Measurements from ENCODE around the gene LARGE2. TPM values are rescaled to one million over a fixed set of nuclear protein-coding genes. Genes with fewer than 3 reads are reported as not detected.

Gene LARGE2
- total RNA-seq, 1 experiment from 2014 or later: 108 TPM

DNA sequence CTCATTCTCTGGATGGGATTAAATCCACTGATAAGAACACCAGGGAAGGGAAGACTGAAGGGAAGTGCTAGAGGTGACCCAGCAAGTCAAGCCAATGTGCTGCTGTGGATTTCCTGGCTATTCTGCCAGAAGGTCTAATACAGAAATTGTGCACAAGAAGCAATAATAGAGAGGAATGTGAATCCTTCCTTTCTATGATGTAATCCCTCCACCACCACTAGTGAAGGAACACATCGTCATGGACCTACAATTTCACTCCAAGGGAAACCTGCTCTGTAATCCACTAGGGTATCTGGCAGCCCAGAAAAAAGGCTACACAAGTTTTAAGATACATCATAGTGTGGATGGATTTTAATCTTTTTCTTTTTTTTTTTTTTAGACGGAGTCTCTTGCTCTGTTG is 17.4 kb downstream of the LARGE2 start:
- Histone ChIP-seq H3K79me1 (ENCODE audit: insufficient read depth, low read depth, low read length, poor library complexity, severe bottlenecking) (no peaks in the 10 kb centered on the region), H2BK15ac (ENCODE audit: low read depth, low read length) (no peak overlapping the region), H3K79me2 (ENCODE audit: insufficient read depth, low read length) (no peaks in the 10 kb centered on the region), H4K91ac (ENCODE audit: insufficient read length, low read depth, low read length) (no peak overlapping the region), H2BK20ac (ENCODE audit: low read depth, low read length, poor library complexity, severe bottlenecking) (no peak overlapping the region), H4K5ac (ENCODE audit: insufficient read length, low read depth, low read length) (no peak overlapping the region), H3K9ac (ENCODE audit: extremely low read depth, insufficient read length, low read length) (no peak overlapping the region), H2BK120ac (ENCODE audit: low read depth, low read length, poor library complexity, severe bottlenecking) (no peak overlapping the region), H3K23me2 (ENCODE audit: insufficient read length, low read depth, low read length, poor library complexity, severe bottlenecking) (no peaks in the 10 kb centered on the region), H3K27me3 (ENCODE audit: insufficient read depth, low read length) (no peaks in the 10 kb centered on the region), H3K18ac (ENCODE audit: insufficient read length, low read depth, low read length) (no peak overlapping the region), H3K23ac (ENCODE audit: insufficient read length, low read depth, low read length) (no peak overlapping the region), H2BK5ac (ENCODE audit: insufficient read length, low read length) (no peak overlapping the region), H3T11ph (ENCODE audit: low read length) (no peak overlapping the region), H4K20me1 (ENCODE audit: control insufficient read depth, insufficient read depth, insufficient read length) (no peaks in the 10 kb centered on the region), H4K8ac (replicated peaks; ENCODE audit: insufficient read length, low read depth, low read length) (no peak overlapping the region), H2AK5ac (ENCODE audit: insufficient read length, low read length) (no peak overlapping the region), H3K9me3 (ENCODE audit: control insufficient read depth, low read depth, low read length) (no peaks in the 10 kb centered on the region), H3K14ac (ENCODE audit: insufficient read depth, low read length) (no peak overlapping the region), H2AFZ (ENCODE audit: low read length) (no peak overlapping the region), H2BK12ac (ENCODE audit: insufficient read length, low read depth, low read length) (no peak overlapping the region), H3K56ac (ENCODE audit: insufficient read length, low read depth, low read length) (no peak overlapping the region), H3K4me1 (ENCODE audit: insufficient read depth, low read length) (0 out of 2 replicates have a peak, but pooled peaks cover 2% of the 10 kb centered on the region), H3K4me2 (ENCODE audit: insufficient read depth, insufficient read length, low read length) (no peak overlapping the region), H3K4ac (ENCODE audit: low read depth, low read length) (no peak overlapping the region), H3K27ac (ENCODE audit: insufficient read length, low read depth, low read length) (no peak overlapping the region)
- Mint-ChIP-seq H3K27ac (no peak overlapping the region), H3K9me3 (no peaks in the 10 kb centered on the region), H3K4me1 (peaks cover 10 to 16% of the 10 kb centered on the region in 2 experiments), H3K27me3 (ENCODE audit: low read depth) (no peaks in the 10 kb centered on the region), H3K4me3 (no peak overlapping the region), H3K36me3 (ENCODE audit: insufficient read depth in 1 of 3, low read depth in 3 of 3) (peaks cover 0 to 26% (median 9%) of the 10 kb centered on the region in 3 experiments; a peak in 5 of 7 replicates)
- no CpG with 5 or more reads among the region's 2 CpGs for WGBS (ENCODE audit: extremely low coverage, insufficient read length, low lambda C conversion rate)
- TF ChIP-seq, protein P1, sequence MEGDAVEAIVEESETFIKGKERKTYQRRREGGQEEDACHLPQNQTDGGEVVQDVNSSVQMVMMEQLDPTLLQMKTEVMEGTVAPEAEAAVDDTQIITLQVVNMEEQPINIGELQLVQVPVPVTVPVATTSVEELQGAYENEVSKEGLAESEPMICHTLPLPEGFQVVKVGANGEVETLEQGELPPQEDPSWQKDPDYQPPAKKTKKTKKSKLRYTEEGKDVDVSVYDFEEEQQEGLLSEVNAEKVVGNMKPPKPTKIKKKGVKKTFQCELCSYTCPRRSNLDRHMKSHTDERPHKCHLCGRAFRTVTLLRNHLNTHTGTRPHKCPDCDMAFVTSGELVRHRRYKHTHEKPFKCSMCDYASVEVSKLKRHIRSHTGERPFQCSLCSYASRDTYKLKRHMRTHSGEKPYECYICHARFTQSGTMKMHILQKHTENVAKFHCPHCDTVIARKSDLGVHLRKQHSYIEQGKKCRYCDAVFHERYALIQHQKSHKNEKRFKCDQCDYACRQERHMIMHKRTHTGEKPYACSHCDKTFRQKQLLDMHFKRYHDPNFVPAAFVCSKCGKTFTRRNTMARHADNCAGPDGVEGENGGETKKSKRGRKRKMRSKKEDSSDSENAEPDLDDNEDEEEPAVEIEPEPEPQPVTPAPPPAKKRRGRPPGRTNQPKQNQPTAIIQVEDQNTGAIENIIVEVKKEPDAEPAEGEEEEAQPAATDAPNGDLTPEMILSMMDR (conservative IDR thresholded peaks at IDR 0.05): no peak
- DNase-seq: no peak
